HG02571 (cell line): ENCODE measurements around the gene FUNDC2.
A peak's percentile ranks its signal among the peaks of the same experiment; 100 is the strongest.

Experiments
- ATAC-seq: cut with Tn5 transposase; IDR thresholded peaks from one replicate; pipeline ENCODE4 v1.9.1; 2021; ENCODE audit warnings: mild to moderate bottlenecking, moderate library complexity; ENCODE audit not compliant: unreplicated experiment

Gene FUNDC2

DNA sequence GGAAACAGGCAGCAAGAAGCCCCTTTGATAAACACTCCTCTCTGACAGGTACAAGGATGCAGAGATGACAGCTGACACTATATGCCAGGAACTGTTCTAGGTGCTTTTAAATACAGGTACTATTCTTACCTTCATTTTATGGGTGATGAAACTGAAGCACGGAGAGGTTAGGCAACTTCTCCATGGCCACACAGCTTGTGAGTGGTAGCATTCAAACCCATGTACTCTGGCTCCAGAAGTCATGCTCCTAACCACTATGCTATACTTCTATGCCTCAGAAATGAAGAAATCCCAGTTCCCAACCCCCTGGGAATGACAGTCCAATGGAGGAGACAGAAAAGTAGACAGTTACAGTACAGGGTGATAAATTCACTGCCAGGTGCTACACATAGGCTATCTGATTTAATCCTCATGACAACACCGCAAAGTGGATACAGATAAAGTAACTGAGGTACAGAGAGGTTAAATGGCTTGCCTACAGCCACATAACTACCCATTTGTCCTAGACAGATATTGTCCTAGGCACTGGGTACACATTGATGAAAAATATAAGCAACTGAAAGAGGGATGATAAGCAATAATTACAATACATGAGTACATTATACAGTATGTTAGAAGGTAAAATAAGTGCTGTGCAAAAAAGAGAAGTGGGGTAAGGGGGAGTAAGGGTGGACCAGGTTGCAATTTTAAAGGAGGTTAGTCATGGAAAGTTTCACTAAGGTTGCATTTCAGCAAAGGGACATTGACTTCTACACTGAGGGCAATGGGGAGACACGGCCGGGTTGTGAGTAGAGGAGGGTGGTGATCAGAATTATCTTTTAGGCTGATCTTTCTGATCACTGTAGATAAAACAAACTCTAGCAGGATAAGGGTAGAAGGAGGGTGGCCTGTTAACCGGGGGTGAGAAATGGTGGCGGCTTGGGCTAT, 2.5 kb upstream of the FUNDC2 start:
- no peak for ATAC-seq

DNA sequence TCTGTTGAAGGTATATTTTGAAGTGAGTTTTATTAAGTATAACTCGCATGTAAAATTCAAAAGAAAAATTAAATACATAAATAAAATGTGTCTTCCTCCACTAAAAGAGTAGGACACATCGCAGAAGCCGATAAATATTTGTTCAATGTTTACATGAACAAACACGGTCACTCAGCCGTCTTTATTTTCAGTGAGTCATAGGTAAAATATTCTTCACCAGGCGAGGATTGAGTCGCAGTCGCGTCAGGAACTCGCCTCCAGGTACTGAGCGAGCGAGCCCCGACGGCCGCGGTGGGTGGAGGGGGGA, 271 bp upstream of the FUNDC2 start:
- no peak for ATAC-seq

DNA sequence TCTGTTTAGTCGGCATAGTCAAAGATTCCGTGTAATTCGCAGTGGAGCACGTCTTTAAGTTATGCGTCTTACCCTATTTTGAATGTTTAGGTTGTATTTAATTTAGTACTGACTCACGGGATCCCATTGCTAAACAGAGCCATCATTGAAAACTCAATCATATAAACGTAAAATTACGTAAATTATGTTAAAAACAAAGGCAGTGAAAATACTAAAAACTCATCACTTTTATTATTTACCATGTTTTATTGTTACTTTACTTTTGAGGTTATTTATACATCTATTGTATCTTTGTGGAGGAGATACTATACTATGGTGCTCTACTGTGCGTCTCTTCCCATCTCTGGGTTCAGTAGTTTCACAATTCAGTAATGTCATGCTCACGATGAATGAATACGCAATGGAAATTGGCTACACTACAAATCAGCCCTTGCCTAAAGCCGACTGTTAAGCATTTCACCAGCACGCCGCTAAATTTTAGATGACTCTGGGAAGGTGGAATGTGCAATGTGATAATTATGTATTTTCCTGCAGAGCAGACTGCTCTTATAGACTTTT, 944 bp downstream of the FUNDC2 start:
- no peak for ATAC-seq

DNA sequence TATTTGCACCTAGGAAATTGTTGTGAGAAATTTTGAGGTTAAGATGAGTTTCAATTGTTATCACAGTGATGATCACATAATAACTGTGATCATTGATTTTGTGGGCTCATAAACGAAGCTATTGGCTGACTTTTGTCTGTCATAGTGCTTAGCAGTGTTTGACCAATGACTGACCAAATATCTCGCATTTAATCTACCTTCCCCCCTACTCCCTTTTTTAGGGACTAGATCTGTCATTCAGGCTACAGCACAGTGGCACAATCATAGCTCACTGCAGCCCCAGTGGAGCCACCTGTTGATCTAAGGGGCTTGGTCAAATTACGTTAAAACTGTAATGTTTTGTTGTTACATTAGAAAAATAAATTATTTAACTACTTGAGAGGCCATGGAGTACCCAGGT, 1.5 kb downstream of the FUNDC2 start:
- ATAC-seq, result no peak

DNA sequence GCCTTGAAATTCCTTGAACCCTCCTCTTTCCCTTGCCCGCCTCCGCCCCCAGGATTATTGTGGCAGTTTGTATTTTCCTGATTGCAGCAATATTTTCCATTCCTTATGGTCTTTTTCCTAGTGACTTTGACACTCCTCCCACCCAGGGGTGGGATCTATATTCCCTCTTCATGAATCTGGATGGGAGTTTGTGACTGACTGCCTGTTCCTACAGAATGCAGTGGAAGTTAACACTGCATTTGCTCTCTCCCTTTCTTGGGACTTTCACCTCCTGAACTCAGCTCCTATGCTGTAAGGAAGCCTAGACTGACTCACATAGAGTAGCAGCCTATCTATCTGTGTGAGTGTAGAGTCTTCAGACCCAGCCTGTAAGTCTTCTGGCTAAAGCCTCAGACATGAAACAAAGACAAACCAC, 2.2 kb downstream of the FUNDC2 start:
- no peak for ATAC-seq

DNA sequence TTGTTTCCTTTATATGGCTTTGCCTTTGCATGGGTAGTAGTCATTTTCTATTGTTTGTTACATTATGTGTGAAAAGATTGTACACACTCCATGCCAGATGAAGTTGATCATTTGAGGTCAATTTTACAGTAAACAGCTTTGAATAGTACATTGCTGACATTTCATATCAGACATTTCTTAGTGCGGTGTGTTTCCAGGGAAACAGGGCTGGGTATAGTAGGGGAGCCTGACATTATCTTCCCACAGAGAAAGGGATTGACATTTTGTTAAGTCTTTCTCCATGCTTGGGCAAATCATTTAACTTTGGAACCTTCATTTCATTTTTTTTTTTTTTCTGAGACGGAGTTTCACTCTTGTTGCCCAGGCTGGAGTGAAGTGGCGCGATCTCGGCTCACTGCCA, 5.0 kb downstream of the FUNDC2 start:
- no peak for ATAC-seq

DNA sequence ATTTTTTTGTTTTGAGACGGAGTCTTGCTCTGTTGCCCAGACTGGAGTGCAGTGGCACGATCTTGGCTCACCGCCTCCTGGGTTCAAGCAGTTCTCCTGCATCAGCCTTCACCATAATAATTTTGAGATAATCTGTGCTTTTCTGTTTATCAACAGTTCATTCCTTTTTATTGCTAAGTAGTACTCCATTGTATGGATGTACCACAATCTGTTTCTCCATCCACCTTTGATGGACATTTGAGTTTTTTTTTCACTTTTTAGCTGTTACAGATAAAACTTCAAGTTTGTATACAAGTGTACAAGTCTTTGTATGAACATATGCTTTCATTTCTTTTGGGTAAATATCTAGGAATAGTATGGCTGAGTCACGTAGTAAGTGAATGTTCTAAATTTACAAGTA, 9.0 kb downstream of the FUNDC2 start:
- ATAC-seq, result no peak

DNA sequence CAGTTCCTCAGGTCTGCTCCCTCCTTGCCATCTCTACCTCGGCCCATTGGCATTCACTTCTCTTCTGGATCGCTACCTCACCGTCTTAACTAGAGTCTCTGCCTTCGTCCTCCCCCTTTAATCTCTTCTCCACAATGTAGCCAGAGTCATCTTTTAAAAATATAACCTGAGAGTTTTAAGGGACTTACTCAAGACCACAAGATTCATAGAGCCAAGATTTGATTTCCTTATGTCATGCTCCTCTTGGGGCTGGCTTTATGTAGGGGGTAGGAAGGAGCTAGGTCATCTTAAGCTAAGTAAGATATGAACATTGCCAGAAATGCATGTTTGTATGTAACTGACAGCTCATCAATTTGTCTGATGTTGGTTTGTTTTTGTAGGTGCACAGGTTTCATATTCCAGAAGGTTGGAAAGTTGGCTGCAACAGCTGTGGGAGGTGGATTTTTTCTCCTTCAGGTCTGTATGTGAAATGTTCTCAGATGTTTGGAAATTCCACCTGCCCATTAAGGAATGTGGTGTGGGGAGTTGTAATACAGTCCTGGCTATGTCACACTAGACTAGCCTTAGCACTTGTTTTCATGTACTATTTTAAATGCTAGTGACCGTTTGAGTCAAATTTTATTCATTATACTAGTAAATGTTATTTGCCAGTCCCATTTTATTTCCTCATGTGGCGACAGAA, 19.6 kb downstream of the FUNDC2 start:
- no peak for ATAC-seq

DNA sequence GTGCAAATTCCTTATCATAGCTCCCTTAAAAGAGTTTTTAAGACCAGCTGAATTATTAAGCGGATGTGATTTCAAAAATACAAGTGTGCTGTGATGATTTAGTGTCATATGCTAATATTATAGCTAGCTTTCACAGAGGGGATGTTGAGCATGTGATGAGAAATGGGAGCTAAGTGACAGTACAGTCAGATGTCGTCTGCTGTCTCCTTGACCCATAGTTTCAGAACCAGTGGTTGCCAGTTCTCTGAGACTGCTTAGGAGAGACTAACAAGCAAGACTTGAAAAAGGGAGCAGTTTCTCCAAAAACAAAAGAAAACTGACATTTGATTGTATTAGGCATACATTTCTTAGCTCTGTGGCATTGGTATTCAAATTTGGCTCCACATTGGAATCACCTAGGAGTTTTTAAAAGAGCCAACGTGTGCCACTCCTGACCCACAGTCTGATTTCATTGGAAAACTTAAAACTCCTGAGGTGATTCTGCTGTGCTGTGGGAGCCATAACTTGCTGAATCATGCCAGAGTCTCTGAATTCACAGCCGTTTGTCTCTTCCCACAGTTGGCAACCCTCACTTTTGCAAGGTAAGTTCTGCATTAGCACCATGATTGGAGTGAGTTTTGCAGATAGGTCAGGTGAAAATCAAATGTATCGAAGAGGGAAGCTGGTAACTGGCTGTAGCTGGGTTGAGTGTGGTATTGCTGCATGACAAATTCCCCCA, 20.3 kb downstream of the FUNDC2 start:
- ATAC-seq, result no peak

DNA sequence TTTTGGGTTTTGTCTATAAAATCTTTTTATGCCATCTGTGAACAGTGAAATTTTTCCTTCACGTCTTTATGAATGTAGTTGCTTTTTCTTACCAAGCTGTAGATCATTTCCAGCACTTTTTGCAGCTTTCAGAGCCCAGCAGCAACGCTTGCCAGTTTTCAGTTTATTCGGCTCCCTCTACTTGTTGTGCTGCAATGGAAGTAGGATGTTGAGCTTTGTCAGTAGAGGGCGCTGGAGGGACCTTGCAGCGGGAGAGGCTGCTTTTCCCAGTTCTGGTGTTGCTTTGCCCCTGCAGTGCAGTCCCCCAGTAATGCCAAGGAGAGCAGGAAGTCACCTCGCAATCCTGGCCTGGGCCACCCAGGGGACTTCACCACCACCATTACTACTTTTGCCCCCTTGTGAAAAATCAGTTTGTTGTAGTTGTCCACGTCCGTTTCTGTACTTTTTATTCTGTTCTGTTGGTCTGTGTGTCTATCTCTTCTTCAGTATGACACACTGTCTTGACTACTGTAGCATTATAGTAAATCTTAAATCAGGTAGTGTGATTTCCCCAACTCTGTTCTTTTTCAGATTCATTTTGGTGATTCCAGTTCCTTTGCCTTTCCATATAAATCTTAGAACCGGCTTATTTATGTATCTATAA, 22.5 kb downstream of the FUNDC2 start:
- ATAC-seq, result no peak

DNA sequence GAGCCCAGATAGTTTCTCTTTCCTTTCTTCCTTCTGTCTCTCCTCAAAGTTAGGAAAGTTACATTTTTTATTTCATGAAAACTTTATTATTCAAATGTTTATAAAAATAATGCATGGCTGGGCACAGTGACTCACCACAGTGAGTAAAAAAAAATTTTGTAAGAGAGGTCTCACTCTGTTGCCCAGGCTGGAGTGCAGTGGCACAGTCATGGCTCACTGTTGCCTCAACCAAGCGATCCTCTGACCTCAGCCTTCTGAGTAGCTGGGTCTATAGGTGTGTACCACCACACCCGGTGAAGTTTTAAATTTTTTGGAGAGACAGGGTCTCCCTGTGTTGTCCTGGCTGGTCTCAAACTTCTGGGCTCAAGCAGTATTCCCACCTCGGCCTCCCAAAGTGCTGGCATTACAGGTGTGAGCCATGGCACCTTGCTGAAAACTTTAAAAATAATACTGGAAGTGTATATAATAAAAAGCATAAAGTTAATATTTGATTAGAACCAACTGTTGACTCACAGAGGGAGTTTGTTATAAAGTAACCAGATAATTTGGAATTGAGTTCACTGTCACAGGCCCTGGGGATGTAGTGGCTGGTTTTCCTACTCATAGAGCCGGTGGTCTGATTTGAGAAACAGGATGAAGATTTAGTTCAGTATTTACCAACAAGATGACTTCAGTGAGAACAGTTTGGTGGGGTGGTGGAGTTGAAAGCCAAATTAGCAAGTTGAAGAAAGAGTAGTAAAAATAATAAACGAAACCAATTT, 26.3 kb downstream of the FUNDC2 start:
- ATAC-seq, result no peak

DNA sequence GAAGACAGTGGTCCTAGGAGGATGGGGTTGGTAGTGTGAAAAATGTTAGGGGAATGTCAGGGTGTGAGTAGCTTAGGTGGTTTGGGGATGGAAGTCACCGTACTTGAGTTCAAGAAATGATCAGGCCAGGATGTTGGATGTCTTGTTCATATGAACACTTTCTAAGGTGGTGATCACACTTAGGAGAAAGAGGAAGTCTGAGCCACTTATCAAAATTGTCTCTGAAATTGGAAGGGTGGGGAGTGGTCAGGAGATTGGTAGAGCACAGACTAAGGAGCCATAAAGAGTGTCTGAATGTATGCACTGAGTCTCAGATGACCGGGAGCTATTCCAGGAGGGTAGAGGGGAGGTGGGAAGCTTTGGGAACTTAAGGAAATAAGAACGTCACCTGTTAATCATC, 27.0 kb downstream of the FUNDC2 start:
- no peak for ATAC-seq

DNA sequence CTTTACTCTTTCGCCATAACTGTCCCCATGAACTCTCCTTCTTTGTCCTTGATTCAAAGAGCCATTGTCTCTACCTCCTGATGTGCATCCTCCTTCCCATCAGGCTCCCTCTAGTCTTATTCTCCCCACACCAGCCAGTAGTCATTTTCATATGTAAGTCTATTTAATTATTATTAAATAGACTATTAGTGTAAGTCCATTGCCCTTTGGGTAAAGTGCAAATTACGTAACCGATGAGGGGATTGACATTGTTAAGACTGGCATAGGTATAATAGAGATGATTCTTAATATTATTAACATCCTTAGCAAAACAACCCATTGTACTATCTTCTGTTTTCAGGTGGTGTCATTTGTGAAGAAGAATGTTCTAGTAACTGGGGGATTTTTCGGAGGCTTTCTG, 27.6 kb downstream of the FUNDC2 start:
- ATAC-seq, result no peak

DNA sequence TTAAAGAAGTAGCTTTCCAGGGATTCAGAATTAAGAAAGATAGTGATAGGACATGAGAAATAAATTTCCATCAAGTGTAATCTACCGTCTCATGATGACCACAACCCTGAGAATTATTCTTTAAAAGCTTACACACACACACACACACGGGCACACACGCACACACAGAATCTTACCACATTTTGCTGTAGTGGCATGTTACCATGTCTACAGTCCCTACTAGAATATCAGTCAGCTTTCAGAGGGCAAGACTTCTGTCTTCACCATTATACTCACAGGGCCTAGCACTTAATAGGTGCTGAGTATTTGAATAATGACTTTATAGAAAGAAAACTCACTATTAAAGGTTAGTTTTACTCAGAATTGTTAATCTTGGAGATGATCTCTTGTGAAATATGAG, 28.9 kb downstream of the FUNDC2 start:
- ATAC-seq, result no peak

DNA sequence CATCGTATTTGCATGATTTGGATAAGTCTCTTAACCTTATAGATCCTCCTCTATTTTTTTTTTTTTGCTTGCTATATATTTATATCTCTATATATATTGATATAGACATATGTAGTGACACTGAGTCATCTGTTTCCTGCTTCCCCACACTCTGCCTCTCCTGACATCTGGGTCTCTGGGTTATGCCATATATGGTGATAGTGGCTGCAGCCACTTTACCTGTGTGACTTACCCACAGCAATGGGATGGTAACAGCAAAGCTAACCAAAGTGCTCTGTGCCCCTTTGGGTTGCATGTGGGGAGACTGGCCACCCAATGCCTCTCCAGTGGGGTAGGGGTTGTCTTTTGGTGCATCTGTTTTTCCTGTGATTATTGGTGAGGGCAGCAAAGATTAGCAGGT, 29.8 kb downstream of the FUNDC2 start:
- no peak for ATAC-seq

DNA sequence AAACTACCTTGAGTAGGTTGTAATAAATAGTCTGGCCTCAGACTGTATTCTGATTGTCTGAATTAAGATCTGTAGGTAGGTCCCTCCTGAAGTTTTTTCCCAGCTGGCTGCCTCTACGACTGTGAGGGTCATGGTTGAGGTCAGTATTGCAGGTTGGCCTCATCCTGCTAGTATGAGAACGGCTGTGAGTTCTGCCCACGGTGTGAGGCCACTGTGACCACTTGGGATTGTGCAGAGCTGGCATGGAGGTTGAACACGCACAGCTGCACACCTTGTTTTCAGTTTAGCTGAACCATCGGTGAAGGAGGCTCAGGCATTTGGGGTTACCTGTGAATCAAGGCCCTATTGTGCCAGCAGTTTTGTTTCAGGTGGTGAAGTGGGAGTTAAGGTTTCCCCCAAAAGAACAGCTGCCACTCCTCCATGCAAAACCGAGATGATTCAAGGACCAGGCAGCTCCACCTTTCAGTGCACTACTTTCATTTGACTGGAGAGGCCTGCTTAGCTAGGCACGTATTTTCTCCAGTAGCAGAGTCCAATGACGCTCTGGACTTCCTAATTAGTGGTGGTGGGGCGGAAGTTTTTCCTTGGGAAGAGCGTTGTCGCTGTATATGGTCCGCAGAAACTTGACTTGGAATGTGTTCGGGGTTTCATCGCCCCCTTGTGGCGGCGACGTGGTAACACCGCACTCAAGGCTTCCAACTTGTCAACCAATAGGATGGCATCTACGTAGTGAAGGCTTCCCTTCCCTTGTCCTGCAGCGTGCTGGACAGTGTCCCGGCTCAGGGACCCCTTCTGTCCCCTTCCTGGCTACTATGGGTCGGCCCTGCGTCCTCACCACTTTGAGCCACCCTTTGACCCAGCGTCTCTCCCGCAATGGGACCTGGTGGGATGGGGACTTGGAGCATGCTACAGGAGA, 30.5 kb downstream of the FUNDC2 start:
- peak; percentile 73 for ATAC-seq

DNA sequence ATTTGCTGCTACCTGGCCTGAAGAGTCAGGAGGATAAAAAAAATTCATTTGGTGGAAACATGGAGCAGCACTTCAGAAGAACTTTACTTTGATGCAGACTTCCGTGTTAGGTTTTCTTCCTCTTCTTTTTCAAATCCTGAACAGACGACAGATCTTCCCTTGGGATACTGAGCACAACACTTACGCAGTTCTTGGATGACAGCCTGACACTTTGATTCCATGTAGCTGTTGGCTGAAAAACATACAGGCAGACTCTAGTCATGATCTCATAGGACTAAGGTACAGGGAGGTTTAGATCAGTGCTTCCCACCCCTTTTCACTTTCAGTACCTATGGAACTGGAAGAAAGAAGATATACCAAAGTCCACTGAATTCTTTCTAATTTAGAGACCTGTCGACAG, 35.1 kb downstream of the FUNDC2 start:
- ATAC-seq, result no peak

DNA sequence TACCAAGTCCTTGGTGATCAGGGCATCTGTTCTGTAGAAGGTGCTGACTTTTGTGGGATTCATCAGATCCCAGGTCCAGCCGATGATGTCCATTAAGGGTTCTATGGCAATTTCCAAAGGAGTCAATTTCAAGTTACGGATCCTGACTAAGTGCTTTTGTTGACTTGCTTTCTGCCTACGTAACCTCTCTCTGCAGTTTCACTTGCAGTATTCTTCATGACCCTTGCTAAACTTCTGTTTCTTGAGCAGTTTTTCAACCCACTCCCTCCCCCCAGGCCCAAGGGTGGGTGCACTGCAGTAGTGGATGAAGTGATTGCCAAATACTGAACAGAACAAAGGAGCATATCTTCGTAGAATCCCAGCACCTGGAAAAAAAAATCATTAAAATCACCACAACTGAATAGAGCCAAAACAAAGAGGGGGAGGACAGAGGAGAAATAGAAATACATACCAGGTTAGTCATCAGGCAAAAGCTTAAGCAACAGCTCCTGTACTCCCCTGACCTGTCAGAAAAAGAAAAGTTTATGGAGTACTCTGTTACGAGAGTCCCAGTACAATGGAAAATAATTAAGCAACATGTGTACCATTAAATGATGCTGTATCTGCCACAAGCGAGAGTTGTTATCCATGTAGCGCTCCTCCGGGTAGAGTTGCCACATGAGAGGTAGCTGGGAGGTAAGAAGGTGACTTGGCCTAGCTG, 38.5 kb downstream of the FUNDC2 start:
- ATAC-seq, result no peak

DNA sequence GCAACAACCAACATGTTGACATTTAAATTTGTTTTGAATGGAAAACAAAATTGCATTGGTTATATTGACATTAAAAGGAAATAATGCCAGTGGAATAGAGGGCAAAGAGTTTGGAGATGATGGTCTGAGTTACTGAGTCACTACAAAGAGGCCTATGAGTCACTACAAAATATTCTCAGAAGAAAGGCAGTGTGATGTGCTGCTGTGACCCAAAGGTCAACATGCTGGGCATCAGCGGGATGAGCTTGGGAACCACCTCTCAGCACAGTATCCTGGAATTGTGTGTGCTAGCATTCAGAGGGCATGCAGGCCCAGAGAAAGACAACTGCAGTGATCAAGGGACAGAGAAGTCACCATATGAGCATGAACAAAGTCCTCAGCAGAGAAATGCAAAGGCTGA, 41.5 kb downstream of the FUNDC2 start:
- no peak for ATAC-seq
